HG02981 (cell line): ENCODE data around the gene PIP4K2B.
"Not testable (repeated sequence)": the region's sequence is repeated elsewhere in the genome, so short reads cannot be mapped to it uniquely, and the experiment has no call there.

Experiments
- ATAC-seq: cut with Tn5 transposase; IDR thresholded peaks from one replicate; pipeline ENCODE4 v1.9.1; 2021; ENCODE audit warnings: mild to moderate bottlenecking, moderate library complexity; ENCODE audit not compliant: unreplicated experiment

PIP4K2B gene

DNA sequence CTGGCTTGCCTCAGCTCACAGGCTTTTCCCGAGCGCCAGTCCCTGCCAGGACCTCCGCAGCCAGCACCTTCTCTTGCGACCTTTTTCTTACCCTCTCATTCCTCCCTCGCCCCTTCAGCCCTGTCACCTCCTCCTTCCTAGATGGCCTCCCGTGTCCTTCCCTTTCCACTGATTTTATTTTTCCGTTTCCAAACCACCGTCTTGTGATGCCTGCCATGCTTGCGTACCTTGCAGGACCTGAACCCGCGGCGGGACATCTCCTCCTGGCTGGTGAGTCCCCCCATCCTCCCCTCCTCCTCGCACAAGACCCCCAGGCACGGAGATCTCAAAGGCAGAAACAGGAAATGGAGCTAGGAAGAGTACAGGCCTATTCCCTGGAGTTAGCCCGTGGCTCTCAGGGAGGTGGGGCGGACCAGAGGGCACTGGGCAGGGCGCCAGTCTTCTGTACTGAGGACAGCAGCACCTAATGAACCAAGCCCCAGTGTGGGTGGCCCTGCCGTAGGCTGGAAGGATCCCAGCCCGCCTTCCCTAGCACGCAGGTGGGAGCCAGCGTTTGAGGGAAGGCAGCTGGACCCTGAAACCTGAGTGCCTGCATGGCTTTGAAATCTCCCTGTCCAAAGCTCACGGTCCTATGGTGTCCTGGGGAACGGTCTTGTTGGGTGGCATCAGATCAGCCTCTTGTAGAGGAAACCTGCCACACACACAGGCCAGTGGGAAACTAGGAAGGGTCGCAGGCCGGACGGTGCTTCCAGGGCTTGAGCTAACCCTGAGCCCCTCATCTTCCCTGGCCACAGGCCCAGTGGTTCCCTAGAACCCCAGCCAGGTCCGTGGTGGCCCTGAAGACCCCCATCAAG lies 68.6 kb downstream of the PIP4K2B start:
- ATAC-seq, result no peak

GRCh38 chr17:38729886-38730525 lies 69.3 kb downstream of the PIP4K2B start, which contains the start of gene CISD3:
Gene CISD3, plus strand, starts transcription at chr17:38730341. Its CDS starts 18 bp downstream, at chr17:38730359.
- peak; percentile 70 for ATAC-seq

DNA sequence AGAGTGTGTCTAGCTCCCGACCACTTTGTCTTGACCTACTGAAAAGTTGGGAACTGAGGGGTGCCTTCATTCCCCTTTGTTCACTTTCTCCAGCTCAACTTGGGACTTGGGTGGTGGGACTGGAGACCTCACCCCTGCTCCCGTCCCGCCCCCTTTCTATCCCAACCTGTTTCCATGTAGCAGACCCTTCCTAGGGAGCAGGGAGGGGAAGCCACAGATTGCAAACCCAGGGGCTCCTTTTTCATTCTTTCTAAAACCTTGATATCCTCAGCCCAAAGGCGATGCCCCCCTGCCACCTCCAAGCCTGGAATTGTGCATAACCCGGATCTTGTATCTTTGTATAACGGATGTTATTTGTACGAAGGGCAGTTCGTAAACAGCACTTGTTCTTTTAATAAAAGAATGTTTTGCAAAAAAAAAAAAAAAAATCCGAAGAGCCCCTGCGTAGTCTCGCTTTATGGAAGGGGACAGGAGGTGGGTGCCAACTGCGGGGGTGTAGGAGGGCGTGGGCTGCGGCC lies 69.9 kb downstream of the PIP4K2B start:
- ATAC-seq, result no peak

- no peak for ATAC-seq
Observed at GRCh38 chr17:38728290-38728831, 71.0 kb downstream of the PIP4K2B start.

DNA sequence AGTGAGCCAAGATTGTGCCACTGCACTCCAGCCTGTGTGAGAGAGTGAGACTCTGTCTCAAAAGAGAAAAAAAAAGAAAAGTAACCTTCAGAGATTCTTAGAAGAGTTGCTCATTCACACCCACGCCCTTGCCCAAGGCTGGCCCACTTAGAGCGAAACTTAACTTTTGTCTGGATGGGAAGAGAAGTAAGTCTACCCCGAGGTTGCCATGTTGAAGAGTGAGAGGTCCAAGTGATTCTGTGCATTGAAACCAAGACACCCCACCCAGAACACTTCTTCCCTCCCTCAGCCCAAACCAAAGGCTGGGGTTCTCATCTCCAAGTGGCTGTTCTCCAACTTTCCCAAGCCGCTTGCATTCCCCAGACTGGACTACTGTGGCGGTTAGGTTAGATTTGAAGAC lies 71.6 kb downstream of the PIP4K2B start:
- ATAC-seq, result no peak

DNA sequence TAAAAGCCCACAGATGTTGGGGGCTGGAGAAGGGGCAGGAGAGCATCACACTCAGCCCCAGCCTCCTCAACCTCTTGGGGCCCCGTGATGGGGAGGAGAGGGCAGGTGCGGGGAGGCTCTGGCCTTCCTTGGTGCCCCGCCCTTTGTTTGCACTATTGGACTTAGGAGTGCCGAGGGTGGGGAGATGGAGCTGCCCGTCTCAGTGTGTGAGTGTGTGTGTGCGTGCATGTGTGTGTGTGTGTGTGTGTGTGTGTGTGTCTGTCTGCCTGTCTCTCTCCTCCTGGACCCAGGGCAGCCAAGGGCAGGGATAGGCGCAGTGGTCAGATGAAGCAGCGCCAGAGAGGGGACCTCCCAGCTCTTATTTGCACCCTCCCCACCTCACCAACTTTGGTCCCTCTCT lies 73.2 kb downstream of the PIP4K2B start:
- not testable (repeated sequence) for ATAC-seq

DNA sequence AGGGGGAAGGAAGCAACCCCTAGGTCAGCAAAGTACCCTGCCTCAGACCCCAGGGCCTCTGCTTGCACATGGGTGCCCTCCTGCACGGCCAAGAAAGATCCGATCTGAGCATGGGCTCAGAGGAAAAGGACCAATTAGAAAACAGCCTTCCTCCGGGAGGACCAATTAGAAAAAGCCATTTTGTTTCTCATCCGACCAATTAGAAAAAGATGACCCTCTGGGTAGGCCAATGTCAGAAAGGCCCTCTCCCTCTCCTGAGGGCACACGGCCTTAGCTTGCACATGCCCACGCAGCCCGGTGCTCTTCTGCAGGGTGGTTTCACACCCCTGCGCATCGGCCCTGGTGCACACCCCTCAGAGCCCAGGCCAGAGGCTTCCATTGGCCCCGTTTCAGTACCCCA lies 74.3 kb downstream of the PIP4K2B start:
- no peak for ATAC-seq

DNA sequence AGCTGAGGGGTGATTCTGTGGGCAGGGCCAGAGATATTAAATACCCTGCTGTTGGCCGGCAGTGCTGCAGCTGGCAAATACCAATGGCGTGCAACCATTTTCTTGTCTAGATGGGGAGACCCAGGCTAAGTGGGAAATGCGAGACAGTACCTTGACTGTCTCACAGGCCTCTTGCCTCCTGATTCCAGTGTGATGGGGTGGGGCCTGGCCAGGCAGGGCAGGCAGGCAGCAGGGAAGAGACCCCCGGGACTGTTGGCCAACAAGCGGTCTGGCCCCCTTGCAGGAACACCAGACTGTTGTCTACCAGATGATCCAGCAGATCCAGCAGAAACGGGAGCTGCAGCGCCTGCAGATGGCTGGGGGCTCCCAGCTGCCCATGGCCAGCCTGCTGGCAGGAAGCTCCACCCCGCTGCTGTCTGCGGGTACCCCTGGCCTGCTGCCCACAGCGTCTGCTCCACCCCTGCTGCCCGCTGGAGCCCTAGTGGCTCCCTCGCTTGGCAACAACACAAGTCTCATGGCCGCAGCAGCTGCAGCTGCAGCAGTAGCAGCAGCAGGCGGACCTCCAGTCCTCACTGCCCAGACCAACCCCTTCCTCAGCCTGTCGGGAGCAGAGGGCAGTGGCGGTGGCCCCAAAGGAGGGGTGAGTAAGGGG lies 74.9 kb downstream of the PIP4K2B start:
- ATAC-seq, result no peak

DNA sequence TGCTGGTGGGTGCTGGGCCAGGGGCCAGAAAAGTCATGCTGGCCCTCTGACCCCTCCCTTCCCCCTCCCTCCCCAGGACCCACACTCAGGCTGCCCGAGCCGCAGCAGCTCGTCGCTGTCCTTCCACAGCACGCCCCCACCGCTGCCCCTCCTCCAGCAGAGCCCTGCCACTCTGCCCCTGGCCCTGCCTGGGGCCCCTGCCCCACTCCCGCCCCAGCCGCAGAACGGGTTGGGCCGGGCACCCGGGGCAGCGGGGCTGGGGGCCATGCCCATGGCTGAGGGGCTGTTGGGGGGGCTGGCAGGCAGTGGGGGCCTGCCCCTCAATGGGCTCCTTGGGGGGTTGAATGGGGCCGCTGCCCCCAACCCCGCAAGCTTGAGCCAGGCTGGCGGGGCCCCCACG lies 77.6 kb downstream of the PIP4K2B start:
- no peak for ATAC-seq

DNA sequence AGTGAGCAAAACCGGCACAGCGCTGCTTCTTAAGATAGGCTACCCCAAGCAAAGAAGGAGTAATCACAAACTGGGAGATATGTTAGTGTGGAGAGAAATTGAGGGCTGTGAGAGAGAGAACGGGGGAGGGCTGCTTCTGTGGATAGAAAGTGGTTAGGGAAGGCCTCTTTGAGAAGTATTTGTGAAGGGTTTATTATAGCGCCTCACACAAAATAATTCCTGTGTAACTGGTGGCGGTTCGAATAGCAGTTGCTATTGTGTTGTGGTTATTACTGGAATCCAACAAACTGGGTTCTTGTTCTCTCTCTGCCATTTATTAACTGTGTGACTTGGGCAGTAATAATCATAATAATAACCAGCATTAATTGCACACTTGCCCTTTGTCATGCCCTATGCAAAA lies 78.4 kb downstream of the PIP4K2B start:
- no peak for ATAC-seq

DNA sequence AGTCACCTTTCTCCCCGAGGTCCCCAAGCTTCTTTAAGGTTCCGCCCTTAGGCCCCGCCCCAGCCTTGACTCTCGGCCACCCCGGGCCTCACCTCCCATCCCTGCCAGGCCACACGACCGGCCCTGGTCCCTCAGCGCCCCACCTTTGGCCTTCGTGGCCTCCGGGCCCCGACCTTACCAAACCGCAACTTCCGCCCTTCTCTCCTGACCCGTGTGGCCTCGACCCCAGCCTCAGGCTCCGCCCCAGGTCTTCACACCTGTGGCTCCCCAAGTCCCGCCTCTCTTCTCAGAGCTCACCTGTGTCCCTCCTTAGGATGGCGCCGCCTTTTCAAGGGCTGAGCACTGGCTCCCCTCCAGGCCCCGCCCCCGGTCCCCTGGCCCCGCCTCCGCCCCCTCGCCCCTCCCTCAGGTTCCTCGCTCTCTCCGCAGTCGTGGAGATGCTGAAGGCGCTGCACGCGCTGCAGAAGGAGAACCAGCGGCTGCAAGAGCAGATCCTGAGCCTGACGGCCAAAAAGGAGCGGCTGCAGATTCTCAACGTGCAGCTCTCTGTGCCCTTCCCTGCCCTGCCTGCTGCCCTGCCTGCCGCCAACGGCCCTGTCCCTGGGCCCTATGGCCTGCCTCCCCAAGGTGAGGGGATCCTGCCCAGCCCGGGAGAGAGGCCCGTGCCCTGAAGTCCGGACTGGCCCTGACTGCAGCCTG lies 79.3 kb downstream of the PIP4K2B start:
- ATAC-seq, result no peak

GRCh38 chr17:38719289-38719942 lies 79.9 kb downstream of the PIP4K2B start:
- no peak for ATAC-seq

DNA sequence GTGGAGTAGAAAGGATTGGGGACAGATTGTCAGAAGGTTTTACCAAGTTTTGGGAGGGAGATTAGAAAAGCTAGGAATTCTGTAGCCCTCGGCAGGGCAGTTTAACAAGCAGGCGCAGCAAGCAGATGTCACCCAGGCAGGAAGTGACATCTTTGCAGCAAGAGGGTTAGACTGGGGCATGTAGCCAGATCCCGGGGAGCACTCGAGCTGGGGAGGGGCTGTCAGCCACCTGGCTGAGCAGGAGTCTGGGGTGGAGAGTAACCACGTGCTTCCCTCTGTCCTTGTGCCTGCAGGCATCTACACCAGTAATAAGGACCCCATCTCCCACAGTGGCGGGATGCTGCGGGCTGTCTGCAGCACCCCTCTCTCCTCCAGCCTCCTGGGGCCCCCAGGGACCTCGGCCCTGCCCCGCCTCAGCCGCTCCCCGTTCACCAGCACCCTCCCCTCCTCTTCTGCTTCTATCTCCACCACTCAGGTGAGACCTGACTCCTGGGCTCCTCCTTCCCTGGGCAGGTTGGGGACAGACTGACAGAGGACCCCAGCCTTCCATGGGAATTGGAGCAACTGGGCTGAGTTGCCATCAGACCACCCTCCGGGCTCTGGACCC lies 82.1 kb downstream of the PIP4K2B start:
- ATAC-seq, result no peak

DNA sequence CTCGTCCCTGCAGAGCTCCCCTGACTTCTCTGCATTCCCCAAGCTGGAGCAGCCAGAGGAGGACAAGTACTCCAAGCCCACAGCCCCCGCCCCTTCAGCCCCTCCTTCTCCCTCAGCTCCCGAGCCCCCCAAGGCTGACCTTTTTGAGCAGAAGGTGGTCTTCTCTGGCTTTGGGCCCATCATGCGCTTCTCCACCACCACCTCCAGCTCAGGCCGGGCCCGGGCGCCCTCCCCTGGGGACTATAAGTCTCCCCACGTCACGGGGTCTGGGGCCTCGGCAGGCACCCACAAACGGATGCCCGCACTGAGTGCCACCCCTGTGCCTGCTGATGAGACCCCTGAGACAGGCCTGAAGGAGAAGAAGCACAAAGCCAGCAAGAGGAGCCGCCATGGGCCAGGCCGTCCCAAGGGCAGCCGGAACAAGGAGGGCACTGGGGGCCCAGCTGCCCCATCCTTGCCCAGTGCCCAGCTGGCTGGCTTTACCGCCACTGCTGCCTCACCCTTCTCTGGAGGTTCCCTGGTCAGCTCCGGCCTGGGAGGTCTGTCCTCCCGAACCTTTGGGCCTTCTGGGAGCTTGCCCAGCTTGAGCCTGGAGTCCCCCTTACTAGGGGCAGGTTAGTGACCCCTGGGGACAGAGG lies 82.9 kb downstream of the PIP4K2B start:
- no peak for ATAC-seq
